Fibroblast of pulmonary artery (primary cell): ENCODE results near the gene PARD6A.

ENCODE experiments used
- DNase-seq: peaks from one replicate; pipeline ENCODE4 v3.0.0-alpha.2; 2010; ENCODE audit warnings: low read depth
- H3K4me3 ChIP-seq: replicated peaks from 2 replicates; pipeline ENCODE4 v1.5.1; 2011; ENCODE audit warnings: low read depth, mild to moderate bottlenecking, control low read depth, low read length, moderate library complexity
- TF ChIP-seq, protein P1 (sequence below): IDR thresholded peaks from 2 replicates; pipeline ENCODE4 v1.5.1; 2011; ENCODE audit warnings: mild to moderate bottlenecking, control low read depth, low read length, inconsistent platforms; ENCODE audit errors: missing control alignments

PARD6A gene

DNA sequence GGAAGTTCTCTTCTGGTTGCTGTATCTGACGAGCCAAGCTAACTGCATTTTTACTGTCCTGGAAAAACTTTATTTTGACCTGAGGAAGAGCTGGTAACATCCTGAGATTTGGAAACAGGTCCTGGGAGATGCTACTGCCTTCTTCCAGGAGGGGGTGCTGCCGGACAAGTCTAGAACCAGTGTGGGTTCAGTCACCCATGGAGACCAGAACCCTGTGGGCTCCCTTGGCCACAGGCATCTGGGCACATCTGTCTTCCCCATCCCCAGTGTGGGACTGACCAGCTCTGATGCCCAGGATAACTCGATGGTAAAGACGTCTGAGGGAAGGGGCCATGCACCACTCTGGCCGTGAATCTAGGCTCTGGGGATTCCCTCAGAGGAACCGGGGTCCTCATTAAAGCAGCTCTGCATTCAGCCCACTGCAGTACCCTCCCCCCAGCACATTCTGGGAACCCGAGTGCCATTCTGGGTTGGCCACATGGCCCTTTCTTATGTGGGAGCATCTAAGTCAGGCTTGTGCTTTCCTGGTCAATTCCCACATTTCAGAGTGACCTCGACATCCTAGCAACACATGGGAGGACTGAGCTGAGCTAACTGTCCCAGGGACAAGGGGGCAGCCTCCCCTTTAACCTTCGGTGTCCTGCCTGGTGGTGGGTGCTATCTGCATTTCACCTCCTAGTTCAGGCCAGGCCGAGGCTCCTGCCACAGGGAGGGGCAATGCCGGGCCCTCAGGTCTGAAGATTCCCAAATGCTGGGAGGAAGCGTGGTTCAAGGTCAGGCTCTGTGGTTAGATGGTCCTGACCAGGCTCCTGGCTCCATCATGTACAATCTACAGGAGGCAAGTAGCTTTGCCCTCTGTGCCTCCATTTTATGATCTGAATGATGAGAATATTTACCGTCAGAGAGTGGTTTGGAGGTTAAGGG, 12.2 kb downstream of the PARD6A start:
- H3K4me3 ChIP-seq, result no peak overlapping the region
- peak; percentile 80 for DNase-seq
- TF ChIP-seq, protein P1, sequence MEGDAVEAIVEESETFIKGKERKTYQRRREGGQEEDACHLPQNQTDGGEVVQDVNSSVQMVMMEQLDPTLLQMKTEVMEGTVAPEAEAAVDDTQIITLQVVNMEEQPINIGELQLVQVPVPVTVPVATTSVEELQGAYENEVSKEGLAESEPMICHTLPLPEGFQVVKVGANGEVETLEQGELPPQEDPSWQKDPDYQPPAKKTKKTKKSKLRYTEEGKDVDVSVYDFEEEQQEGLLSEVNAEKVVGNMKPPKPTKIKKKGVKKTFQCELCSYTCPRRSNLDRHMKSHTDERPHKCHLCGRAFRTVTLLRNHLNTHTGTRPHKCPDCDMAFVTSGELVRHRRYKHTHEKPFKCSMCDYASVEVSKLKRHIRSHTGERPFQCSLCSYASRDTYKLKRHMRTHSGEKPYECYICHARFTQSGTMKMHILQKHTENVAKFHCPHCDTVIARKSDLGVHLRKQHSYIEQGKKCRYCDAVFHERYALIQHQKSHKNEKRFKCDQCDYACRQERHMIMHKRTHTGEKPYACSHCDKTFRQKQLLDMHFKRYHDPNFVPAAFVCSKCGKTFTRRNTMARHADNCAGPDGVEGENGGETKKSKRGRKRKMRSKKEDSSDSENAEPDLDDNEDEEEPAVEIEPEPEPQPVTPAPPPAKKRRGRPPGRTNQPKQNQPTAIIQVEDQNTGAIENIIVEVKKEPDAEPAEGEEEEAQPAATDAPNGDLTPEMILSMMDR, result peak; percentile 87

DNA sequence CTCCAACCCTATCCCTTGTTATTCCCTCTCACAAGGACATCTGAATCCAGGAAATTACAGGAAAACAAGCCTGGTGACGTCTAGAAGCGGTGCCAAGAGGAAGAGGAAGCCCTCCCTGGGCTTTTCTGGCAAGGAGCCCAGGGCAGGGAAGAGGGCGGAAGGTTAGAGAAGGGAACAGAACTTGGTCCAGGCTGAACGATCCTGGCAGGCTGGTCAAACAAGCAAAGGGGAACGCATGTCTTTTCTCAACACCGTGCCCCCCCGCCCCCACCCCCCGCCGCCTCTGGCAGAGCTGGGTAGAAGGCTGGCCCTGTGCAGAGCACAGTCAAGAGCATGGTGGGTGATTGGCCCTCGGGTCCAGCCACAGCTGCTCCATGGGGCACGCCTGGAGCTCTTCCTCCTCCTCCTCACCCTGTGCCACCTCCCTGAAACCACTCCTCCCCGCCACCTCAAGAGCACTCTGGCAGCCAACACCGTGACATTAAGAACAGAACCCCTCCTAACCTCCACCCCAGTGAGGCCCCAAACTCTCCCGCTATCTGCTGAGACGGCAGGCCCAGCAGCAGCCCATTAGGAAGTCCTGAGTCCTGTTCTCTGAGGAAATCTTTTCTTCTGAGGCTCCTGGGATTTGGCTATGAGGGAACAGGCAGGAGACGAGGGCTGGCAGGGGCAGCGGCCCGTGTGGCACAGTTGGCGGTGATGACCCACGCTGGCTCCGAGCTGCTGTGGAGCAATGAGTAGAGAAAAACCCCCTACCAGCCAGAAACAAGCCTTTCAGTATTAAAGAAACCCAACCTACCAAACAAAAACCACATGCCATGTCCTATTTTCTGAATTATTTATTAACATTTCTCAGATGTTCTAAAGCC, 13.2 kb downstream of the PARD6A start:
- H3K4me3 ChIP-seq, result no peak overlapping the region
- peak; percentile 76 for DNase-seq
- TF ChIP-seq, protein P1, result no peak

DNA sequence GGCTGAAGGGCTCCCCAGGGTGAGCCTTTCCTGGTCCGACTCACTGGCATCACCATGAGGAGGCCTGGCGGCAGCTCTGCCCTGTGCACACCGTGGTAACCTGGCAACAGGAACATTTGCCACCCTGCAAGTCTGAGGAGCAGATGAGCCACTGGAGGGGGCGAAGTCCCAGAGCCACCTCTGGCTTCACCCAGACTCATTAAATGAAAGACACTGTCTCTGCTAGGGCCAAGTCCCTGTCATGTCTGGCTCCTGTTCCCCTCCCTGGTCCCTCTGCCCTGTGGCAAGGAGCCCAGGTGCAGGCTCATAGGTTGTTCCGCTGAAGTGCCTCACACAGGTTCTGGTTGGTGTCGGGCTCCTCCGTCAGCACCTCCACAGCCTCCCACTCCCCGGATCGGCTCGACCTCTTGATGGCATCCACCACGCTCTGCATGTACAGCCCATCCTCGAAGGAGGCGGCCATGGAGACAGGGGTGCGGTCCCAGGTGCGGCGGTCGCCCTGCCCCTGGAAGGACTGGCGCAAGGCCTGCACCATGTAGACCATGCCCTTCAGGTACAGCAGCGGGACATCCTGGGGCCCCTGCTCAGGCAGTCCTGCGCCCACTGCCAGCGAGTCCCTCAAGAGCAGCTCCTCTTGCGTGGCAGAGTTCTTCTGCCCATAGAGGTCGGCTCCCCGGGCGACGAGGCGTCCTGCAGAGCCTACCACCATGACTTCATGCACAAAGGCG, 14.3 kb downstream of the PARD6A start:
- no peak for DNase-seq
- TF ChIP-seq, protein P1, result no peak
- H3K4me3 ChIP-seq, result no peak overlapping the region

DNA sequence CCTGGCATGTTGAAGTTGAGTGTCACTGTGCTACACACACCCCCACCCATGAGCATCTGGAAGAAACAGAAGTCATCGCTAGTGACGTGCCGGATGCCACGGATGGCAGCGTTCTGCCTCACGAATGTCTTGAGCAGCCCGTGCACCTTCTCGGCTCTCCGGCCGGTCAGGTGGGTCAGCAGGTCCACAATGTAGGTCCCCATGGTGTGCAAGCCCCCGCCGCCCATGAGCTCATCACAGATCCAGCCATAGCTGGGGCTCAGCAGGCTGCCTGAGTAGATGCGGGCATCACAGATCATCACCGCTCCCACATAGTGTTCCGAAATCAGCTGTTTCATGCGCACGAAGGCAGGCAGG, 14.8 kb downstream of the PARD6A start:
- H3K4me3 ChIP-seq, result no peak overlapping the region
- no peak for DNase-seq
- TF ChIP-seq, protein P1, result no peak

DNA sequence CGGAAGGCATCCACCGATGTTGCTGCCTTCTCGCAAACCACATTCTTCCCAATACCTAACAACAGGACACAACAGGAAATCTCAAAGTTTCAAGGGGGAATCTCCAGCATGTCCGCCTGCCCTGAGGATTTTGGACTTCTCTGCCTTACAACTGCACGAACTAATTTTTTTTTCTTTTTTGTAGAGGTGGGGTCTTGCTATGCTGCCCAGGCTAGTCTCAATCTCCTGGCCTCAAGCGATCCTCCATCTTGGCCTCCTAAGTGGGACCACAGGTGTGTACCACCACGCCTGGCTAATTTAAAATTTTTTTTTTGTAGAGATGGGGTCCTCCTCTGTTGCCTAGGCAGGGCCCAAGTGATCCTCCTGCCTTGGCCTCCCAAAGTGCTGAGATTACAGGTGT, 15.2 kb downstream of the PARD6A start:
- TF ChIP-seq, protein P1, result no peak
- H3K4me3 ChIP-seq, result no peak overlapping the region
- no peak for DNase-seq

DNA sequence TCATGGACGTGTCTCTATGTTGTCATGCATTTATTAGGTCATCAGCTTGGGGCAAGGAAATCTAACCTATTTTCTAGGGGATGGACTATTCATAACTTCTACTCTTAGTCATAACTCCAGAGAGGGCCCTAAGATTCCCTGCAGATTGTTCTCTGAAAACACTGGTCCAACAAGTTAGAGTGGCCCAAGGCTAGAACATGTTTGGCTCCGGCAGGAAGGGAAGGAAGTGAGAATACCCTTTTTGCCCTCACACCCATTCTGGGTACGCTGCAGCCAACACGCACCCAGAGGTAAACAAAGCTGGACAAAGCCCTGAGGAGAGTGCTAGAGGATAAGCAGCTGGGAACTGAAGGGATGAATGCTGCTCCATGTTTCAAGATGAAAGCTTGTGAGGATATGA, 15.8 kb downstream of the PARD6A start:
- no peak overlapping the region for H3K4me3 ChIP-seq
- DNase-seq, result no peak
- TF ChIP-seq, protein P1, result no peak
